Camera-type eye (tissue), 1 donor: ENCODE data around the gene PGC. TPM values are rescaled to one million over a fixed set of nuclear protein-coding genes. Genes with fewer than 3 reads are reported as not detected.

Source experiments
- total RNA-seq: library from RNA; depleted of rRNA; stranded (reverse); fragments of >200 nt; gene quantifications from one replicate; pipeline ENCODE4 v1.2.3, GENCODE V29; 2014

The PGC gene
- not detected for total RNA-seq

DNA sequence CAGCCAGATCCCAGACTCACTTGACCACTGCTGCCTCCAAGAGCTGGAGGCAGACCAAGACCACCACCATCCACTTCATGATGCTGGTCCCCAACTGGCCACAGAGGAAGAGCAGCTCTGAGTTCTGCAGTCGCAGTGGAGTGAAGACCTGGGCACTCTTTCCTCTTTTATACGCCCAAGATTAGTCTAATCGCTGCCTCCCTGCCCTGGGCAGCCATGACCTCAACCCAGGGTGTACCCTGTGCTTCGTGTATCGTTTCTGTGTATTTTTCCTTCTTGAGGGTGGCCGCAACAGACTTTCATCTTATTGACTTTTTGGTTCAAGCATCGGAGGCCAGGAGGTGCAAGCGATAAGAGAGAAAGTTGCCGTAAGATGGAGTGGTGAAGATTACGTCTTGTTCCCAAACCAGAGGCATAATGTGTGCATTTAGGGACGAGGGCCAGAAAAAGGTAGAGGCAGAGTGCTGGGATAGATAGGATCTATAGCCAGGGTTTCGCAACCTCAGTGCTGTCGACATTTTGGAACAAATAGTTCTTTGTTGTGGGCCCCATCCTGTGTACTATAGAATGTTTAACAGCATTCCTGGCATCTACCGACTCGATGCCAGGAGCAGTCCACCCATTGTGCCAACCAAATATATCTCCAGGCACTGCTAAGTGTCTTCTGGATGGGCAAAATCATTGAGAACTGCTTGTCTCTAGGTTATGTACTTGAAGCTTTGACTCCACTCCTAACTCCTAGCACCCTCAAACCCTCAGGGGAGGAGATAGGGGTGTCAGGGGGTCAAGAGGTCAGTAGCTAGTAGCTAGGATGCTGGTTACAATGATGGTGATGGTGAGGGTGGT, at the start of gene PGC:
PGC (minus strand) TSS at position 142 of the 846 bp plus-strand sequence; CDS start at position 79, 63 bp downstream.

DNA sequence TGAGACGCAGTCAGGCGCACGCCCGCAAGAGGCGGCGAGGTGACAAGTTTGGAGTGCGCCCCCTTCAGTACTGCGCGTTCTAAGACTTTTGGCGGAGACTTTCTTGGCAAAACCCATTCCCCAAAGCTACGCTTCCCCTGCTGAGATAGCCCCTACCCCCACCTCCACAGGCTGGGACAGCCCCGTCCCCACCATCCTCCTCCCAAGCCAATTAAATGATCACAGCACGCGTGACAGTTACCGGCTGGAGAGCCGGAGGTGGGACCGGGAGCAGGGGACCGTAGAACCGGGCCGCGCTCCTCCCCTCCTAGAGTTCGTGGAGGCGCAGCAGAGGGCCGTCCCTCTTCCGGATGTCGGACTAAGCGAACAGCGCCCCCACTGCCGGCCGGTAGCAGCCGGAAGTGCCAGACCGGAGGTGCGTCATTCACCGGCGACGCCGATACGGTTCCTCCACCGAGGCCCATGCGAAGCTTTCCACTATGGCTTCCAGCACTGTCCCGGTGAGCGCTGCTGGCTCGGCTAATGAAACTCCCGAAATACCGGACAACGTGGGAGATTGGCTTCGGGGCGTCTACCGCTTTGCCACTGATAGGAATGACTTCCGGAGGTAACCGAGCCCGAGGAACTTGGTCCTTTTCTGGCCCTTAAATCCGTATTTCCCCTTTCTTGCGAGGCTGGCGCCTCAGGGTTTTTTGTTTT, 40.2 kb upstream of the PGC start, which contains the start of gene TOMM6:
TOMM6 (plus strand) TSS at position 476 of the 699 bp plus-strand sequence; CDS start at position 480, 4 bp downstream.

DNA sequence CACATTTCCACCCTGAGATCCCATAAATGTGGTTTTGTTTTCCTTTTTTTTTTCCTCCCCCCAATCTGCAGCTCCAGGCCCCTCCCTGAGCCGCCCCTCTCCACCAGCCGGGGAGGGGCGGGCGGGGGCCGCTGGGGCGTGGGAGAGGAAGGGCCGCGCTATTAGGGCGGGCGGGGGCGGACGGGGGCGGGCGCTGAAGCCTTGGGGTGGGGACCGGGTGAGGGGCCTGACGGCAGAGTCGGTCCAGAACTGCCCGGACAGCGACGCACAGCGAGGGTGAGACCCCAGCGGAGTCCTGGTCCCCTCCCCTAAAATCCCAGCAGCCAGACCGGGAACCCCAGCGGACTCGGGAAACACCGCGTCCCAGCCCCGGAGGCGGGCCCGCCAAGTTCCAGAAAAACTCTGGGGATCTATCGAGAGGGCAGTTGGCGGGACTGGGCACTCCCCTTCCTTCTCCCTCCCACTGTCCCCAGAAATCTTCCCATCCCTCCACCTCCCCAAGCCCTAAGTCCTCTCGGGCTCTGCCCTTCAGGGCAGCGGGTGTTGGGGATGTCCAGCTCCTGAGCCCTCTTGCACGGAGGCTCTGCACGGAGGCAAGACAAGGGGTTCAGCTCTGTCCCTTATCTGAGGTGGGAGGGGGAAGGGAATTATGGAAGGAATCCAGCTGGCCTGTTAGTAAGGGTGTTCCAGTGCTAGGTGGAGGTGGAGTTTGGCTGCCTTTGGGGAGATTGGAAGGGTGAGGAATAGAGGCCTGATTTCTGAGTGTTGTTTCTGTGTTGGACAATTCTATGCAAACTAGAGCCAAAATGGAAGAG, 33.6 kb upstream of the PGC start, which contains the start of gene PRICKLE4:
PRICKLE4 (plus strand) TSS at position 232 of the 815 bp plus-strand sequence. CDS start 2,692 bp downstream, outside the sequence.

DNA sequence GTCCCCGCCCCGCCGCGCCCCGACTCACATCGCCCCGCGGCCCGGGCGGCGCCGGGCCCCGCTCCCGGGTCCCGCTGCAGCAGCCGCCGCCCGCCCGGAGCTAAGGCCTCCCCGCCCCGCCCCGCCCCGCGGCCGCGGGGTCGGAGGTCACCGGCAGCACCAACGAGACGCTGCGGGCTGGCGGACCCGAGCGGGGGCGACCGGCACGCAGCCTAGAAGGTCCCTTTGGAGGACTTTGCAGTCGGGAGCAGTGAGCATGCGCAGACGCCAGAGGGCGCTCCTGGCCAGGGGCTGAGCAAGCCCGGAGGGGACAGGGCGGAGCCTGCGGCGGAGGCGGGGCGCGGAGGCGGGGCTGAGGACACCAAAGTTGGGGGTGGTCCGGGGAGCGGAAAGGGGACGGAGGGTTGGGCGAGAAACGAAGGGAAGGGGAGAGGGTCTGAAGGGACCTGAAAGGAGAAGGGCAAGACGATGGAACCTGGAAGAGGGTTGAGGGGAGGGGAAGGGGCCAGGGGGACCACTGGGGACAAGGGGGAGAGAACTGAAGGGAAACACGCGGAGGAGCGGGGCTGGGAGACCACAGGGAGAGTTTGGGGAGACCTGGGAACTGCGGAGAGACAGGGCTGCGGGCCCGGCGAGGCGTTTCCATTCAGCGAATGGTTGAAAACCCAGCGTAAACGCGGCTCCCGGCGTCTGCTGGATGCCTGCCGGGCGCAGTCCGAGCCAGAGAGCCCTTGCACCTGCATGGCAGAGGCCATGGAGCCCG, 32.8 kb upstream of the PGC start, which contains the start of gene FRS3:
FRS3 (minus strand) TSS at position 113 of the 763 bp plus-strand sequence. CDS start 2,913 bp downstream, outside the sequence.

DNA sequence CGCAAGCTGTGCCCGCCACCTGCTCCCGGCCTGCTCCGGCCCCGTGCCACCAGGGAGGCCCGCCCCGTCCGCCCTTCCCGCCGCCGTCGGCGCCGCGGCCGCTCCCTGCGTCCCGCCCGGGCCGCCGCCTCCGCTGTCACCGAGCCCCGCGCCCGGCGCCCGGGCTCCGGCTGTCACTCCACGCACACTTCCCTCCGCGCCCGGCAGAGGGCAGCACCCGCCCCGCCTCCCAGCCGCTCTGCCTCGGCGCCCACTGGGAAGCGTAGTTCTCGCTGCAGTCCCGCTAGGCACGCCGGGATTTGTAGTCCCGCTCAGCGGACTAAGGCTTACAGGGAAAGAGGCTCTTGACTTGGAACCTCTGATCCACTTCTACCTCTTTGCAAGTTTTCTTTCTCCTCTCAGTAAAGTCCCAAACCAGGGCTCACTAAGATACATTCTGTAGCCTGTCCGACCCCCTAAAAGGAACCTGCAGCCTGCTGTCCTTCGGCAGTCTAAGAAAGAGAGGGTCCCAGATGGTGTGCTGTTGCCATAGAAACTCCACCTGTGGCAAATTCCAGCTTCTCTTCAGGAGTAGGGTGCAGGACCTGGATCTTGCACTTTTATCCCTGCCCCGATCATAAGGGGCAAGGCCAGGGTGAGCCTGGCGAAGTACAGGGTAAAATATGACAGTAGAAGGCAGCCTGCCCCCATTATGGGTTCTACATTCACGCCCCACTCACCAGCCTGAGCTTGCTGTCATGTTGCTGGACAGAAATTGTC, 11.6 kb downstream of the PGC start, which contains the start of gene TFEB:
TFEB (minus strand) TSS at position 182 of the 759 bp plus-strand sequence. CDS start 44,395 bp downstream, outside the sequence.

Other genes starting within 250 kb of the PGC start
- 7.3 TPM for gene FOXP4, start 201.0 kb downstream of the PGC start, total RNA-seq
- 30.1 TPM for gene MDFI, start 108.9 kb downstream of the PGC start, total RNA-seq
- 9.2 TPM for gene TFEB, start 11.8 kb downstream of the PGC start, total RNA-seq
- gene FRS3, start 32.5 kb upstream of the PGC start, total RNA-seq: 5.5 TPM
- gene PRICKLE4, start 33.4 kb upstream of the PGC start, total RNA-seq: 4.1 TPM
- 75.8 TPM for gene TOMM6, start 40.3 kb upstream of the PGC start, total RNA-seq
- 21.3 TPM for gene USP49, start 148.0 kb upstream of the PGC start, total RNA-seq
- gene MED20, start 173.7 kb upstream of the PGC start, total RNA-seq: 24.9 TPM
- 15.6 TPM for gene BYSL, start 174.1 kb upstream of the PGC start, total RNA-seq
- gene CCND3, start 194.4 kb upstream of the PGC start, total RNA-seq: 17.9 TPM